HepG2 (cell line): ENCODE results near the gene CKS2. TPM values are rescaled to one million over a fixed set of nuclear protein-coding genes. Genes with fewer than 3 reads are reported as not detected.

Source experiments
- ATAD3A ChIP-seq: sonication (generic); formaldehyde crosslinking; IDR thresholded peaks from 2 replicates; pipeline ENCODE4 v1.4.0; 2020; ENCODE audit warnings: missing genetic modification reagents
- MAFK ChIP-seq, 2 experiments: IDR thresholded peaks in 1 of 2; conservative IDR thresholded peaks in 1 of 2; 2 replicates each; pipeline ENCODE4 v1.6.1; 2011; ENCODE audit warnings: improper control_type of control experiment in 2 of 2, low read length in 2 of 2
- REL ChIP-seq: sonication (generic); formaldehyde crosslinking; conservative IDR thresholded peaks from 2 replicates; pipeline ENCODE4 v1.8.0; 2022; ENCODE audit warnings: mild to moderate bottlenecking, missing genetic modification reagents, moderate library complexity
- SP1 ChIP-seq, 2 experiments: fragments of 450-650 bp in 1 of 2; sonication (generic) in 1 of 2; formaldehyde crosslinking in 1 of 2; IDR thresholded peaks; 2 replicates each; pipeline versions ENCODE4 v1.4.0 to v1.6.1; 2016 to 2020; ENCODE audit warnings: missing genetic modification reagents in 1 of 2
- ZFY ChIP-seq: sonication (generic); formaldehyde crosslinking; IDR thresholded peaks from 2 replicates; pipeline ENCODE4 v1.4.0; 2020; ENCODE audit warnings: missing genetic modification reagents
- ZFYVE20 ChIP-seq: sonication (generic); formaldehyde crosslinking; IDR thresholded peaks from 2 replicates; pipeline ENCODE4 v1.8.0; 2023; ENCODE audit warnings: low read depth, mild to moderate bottlenecking, moderate library complexity, missing genetic modification reagents, borderline replicate concordance
- ZNF317 ChIP-seq: sonication (generic); formaldehyde crosslinking; IDR thresholded peaks from 2 replicates; pipeline ENCODE4 v1.5.0; 2020; ENCODE audit warnings: mild to moderate bottlenecking, missing genetic modification reagents
- polyA plus RNA-seq, 8 experiments: library from polyadenylated mRNA; depleted of rRNA in 3 of 8; stranded (reverse) in 7 of 8; unstranded in 1 of 8; fragments of >200 nt; fragmentation: Illumina TruSeq in 4 of 8; extraction: Trizol in 4 of 8; gene quantifications; 2 replicates each; pipeline versions ENCODE4 v1.2.1 to v1.2.3, GENCODE V29; 2011 to 2016; ENCODE audit warnings: low read depth in 4 of 8, missing spikeins in 1 of 8, mixed read lengths in 1 of 8; ENCODE audit not compliant: insufficient read depth in 1 of 8
- total RNA-seq, 5 experiments: library from RNA; depleted of rRNA; stranded (reverse); fragments of >200 nt; fragmentation: Illumina TruSeq; extraction: Trizol; gene quantifications; 2 replicates each; pipeline ENCODE4 v1.2.3, GENCODE V29; 2016; ENCODE audit warnings: low read depth in 1 of 5
- TF ChIP-seq, protein P1 (sequence below): sonication (generic); formaldehyde crosslinking; conservative IDR thresholded peaks from 2 replicates; pipeline ENCODE4 v1.8.0; 2022; ENCODE audit warnings: mild to moderate bottlenecking, moderate library complexity, missing genetic modification reagents
- TF ChIP-seq, protein P2 (sequence below): sonication (generic); formaldehyde crosslinking; IDR thresholded peaks from 2 replicates; pipeline ENCODE4 v1.4.0; 2020; ENCODE audit warnings: mild to moderate bottlenecking, missing genetic modification reagents
- TF ChIP-seq, protein P3 (sequence below): sonication (generic); formaldehyde crosslinking; IDR thresholded peaks from 2 replicates; pipeline ENCODE4 v1.5.0; 2020; ENCODE audit warnings: mild to moderate bottlenecking, missing genetic modification reagents, borderline replicate concordance
- TF ChIP-seq, protein P4 (sequence below): sonication (generic); formaldehyde crosslinking; conservative IDR thresholded peaks from 2 replicates; pipeline ENCODE4 v1.4.0; 2020; ENCODE audit warnings: missing genetic modification reagents

The CKS2 gene
- total and polyA plus RNA-seq, 2 of the 13 experiments (the other 11 are each of a cell fraction or from before 2014, with no cell fraction given), result 251 to 317 TPM

DNA sequence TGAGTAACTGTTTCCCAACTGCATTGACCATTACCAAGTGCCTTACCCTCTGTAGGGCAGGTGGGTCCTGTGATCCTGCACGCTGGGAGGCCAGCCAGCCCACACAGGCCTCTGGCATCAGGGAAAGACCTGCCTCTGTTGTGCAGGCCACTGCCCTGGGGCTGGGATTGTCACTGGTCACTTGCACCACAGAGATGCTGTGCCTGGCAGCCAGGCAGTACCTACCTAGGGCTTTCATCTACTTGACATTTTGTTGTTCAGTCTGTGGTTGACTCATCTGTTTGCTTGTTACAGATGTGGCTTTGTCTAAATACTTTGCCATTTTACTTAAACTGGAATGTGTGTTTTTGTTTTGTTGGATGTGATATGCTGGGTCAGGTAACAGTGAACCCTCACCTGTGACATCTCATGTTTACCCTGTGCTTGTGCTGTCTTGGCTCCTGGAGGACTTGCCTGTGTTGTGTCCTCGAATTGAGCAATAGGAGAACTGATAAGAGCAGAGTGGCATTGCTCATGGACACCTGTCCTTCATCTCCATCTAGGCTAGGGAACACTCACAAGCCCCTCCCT lies 40.1 kb downstream of the CKS2 start (continued):
- TF ChIP-seq, protein P1, sequence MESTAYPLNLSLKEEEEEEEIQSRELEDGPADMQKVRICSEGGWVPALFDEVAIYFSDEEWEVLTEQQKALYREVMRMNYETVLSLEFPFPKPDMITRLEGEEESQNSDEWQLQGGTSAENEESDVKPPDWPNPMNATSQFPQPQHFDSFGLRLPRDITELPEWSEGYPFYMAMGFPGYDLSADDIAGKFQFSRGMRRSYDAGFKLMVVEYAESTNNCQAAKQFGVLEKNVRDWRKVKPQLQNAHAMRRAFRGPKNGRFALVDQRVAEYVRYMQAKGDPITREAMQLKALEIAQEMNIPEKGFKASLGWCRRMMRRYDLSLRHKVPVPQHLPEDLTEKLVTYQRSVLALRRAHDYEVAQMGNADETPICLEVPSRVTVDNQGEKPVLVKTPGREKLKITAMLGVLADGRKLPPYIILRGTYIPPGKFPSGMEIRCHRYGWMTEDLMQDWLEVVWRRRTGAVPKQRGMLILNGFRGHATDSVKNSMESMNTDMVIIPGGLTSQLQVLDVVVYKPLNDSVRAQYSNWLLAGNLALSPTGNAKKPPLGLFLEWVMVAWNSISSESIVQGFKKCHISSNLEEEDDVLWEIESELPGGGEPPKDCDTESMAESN (CRISPR knock-in tag), result peak; percentile 66; the same call in 1 of the 2 replicates
- no peak for TF ChIP-seq ATAD3A (CRISPR knock-in tag)
- no peak for TF ChIP-seq REL (CRISPR knock-in tag)
- TF ChIP-seq, protein P2, sequence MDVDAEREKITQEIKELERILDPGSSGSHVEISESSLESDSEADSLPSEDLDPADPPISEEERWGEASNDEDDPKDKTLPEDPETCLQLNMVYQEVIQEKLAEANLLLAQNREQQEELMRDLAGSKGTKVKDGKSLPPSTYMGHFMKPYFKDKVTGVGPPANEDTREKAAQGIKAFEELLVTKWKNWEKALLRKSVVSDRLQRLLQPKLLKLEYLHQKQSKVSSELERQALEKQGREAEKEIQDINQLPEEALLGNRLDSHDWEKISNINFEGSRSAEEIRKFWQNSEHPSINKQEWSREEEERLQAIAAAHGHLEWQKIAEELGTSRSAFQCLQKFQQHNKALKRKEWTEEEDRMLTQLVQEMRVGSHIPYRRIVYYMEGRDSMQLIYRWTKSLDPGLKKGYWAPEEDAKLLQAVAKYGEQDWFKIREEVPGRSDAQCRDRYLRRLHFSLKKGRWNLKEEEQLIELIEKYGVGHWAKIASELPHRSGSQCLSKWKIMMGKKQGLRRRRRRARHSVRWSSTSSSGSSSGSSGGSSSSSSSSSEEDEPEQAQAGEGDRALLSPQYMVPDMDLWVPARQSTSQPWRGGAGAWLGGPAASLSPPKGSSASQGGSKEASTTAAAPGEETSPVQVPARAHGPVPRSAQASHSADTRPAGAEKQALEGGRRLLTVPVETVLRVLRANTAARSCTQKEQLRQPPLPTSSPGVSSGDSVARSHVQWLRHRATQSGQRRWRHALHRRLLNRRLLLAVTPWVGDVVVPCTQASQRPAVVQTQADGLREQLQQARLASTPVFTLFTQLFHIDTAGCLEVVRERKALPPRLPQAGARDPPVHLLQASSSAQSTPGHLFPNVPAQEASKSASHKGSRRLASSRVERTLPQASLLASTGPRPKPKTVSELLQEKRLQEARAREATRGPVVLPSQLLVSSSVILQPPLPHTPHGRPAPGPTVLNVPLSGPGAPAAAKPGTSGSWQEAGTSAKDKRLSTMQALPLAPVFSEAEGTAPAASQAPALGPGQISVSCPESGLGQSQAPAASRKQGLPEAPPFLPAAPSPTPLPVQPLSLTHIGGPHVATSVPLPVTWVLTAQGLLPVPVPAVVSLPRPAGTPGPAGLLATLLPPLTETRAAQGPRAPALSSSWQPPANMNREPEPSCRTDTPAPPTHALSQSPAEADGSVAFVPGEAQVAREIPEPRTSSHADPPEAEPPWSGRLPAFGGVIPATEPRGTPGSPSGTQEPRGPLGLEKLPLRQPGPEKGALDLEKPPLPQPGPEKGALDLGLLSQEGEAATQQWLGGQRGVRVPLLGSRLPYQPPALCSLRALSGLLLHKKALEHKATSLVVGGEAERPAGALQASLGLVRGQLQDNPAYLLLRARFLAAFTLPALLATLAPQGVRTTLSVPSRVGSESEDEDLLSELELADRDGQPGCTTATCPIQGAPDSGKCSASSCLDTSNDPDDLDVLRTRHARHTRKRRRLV (CRISPR knock-in tag), result no peak
- TF ChIP-seq, protein P3, sequence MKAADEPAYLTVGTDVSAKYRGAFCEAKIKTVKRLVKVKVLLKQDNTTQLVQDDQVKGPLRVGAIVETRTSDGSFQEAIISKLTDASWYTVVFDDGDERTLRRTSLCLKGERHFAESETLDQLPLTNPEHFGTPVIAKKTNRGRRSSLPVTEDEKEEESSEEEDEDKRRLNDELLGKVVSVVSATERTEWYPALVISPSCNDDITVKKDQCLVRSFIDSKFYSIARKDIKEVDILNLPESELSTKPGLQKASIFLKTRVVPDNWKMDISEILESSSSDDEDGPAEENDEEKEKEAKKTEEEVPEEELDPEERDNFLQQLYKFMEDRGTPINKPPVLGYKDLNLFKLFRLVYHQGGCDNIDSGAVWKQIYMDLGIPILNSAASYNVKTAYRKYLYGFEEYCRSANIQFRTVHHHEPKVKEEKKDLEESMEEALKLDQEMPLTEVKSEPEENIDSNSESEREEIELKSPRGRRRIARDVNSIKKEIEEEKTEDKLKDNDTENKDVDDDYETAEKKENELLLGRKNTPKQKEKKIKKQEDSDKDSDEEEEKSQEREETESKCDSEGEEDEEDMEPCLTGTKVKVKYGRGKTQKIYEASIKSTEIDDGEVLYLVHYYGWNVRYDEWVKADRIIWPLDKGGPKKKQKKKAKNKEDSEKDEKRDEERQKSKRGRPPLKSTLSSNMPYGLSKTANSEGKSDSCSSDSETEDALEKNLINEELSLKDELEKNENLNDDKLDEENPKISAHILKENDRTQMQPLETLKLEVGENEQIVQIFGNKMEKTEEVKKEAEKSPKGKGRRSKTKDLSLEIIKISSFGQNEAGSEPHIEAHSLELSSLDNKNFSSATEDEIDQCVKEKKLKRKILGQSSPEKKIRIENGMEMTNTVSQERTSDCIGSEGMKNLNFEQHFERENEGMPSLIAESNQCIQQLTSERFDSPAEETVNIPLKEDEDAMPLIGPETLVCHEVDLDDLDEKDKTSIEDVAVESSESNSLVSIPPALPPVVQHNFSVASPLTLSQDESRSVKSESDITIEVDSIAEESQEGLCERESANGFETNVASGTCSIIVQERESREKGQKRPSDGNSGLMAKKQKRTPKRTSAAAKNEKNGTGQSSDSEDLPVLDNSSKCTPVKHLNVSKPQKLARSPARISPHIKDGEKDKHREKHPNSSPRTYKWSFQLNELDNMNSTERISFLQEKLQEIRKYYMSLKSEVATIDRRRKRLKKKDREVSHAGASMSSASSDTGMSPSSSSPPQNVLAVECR (CRISPR knock-in tag), result peak; percentile 90
- peak in 1 of 2 experiments; percentile 14; a peak in 1 of 4 replicates for TF ChIP-seq MAFK (conservative IDR thresholded peaks at IDR 0.05 in 1 of 2, IDR thresholded peaks at IDR 0.05 in 1 of 2; ENCODE audit: low read length in 2 of 2)
- TF ChIP-seq ZFY (CRISPR knock-in tag), result 0 out of 2 replicates have a peak, but pooled peaks have one; percentile 13
- TF ChIP-seq, protein P4, sequence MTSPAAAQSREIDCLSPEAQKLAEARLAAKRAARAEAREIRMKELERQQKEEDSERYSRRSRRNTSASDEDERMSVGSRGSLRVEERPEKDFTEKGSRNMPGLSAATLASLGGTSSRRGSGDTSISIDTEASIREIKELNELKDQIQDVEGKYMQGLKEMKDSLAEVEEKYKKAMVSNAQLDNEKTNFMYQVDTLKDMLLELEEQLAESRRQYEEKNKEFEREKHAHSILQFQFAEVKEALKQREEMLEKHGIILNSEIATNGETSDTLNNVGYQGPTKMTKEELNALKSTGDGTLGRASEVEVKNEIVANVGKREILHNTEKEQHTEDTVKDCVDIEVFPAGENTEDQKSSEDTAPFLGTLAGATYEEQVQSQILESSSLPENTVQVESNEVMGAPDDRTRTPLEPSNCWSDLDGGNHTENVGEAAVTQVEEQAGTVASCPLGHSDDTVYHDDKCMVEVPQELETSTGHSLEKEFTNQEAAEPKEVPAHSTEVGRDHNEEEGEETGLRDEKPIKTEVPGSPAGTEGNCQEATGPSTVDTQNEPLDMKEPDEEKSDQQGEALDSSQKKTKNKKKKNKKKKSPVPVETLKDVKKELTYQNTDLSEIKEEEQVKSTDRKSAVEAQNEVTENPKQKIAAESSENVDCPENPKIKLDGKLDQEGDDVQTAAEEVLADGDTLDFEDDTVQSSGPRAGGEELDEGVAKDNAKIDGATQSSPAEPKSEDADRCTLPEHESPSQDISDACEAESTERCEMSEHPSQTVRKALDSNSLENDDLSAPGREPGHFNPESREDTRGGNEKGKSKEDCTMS (CRISPR knock-in tag), result no peak
- no peak for TF ChIP-seq ZNF317
- no peak for TF ChIP-seq ZFYVE20 (CRISPR knock-in tag)
- TF ChIP-seq SP1 (IDR thresholded peaks at IDR 0.05), result no peak
- TF ChIP-seq SP1 (CRISPR knock-in tag; IDR thresholded peaks at IDR 0.05), result 0 out of 2 replicates have a peak, but pooled peaks have one; percentile 13
